Fibroblast of lung (primary cell): ENCODE data around the gene TBC1D12. TPM values are rescaled to one million over a fixed set of nuclear protein-coding genes. Genes with fewer than 3 reads are reported as not detected.

Experiments used
- DNase-seq, 2 donors: peaks; one replicate each; pipeline versions ENCODE4 v3.0.0 to v3.0.0-alpha.2; 2010; ENCODE audit warnings: low read depth in 2 of 2
- H2AFZ ChIP-seq: 2 replicates; pipeline ENCODE4 v1.5.1; 2012; ENCODE audit warnings: low read length, control low read depth, inconsistent platforms
- H3K27ac ChIP-seq: 2 replicates; pipeline ENCODE4 v1.5.1; 2011; ENCODE audit warnings: low read length, control low read depth; ENCODE audit not compliant: insufficient read depth
- H3K27me3 ChIP-seq: 2 replicates; pipeline ENCODE4 v1.5.1; 2011; ENCODE audit warnings: mild to moderate bottlenecking, low read length; ENCODE audit not compliant: control insufficient read depth, insufficient read depth
- H3K36me3 ChIP-seq: 2 replicates; pipeline ENCODE4 v1.5.1; 2011; ENCODE audit warnings: low read length; ENCODE audit not compliant: control insufficient read depth, insufficient read depth
- H3K4me1 ChIP-seq: 2 replicates; pipeline ENCODE4 v1.5.1; 2011; ENCODE audit warnings: low read length; ENCODE audit not compliant: control insufficient read depth, insufficient read depth; ENCODE audit errors: extremely low read depth
- H3K4me2 ChIP-seq: 2 replicates; pipeline ENCODE4 v1.5.1; 2011; ENCODE audit warnings: low read length, control low read depth; ENCODE audit not compliant: insufficient read depth; ENCODE audit errors: extremely low read depth
- H3K4me3 ChIP-seq, 4 experiments: fragments of 200-600 bp in 1 of 4; sonication (generic) in 1 of 4; replicated peaks in 1 of 4; 2 replicates each; pipeline ENCODE4 v1.5.1; 2011 to 2016; ENCODE audit warnings: low read length in 4 of 4, low read depth in 3 of 4, mild to moderate bottlenecking in 3 of 4, control low read depth in 2 of 4, inconsistent platforms in 1 of 4, mixed read lengths in 1 of 4; ENCODE audit not compliant: insufficient read depth in 1 of 4; ENCODE audit errors: control extremely low read depth in 1 of 4
- H3K79me2 ChIP-seq: 2 replicates; pipeline ENCODE4 v1.5.1; 2012; ENCODE audit warnings: mild to moderate bottlenecking, low read length, inconsistent platforms; ENCODE audit not compliant: control insufficient read depth, insufficient read depth
- H3K9ac ChIP-seq: 2 replicates; pipeline ENCODE4 v1.5.1; 2011; ENCODE audit warnings: mild to moderate bottlenecking, low read length, control low read depth; ENCODE audit not compliant: insufficient read depth
- H3K9me3 ChIP-seq: 2 replicates; pipeline ENCODE4 v1.5.1; 2012; ENCODE audit warnings: low read depth, low read length; ENCODE audit not compliant: control insufficient read depth, insufficient read depth
- H4K20me1 ChIP-seq: 2 replicates; pipeline ENCODE4 v1.5.1; 2011; ENCODE audit warnings: low read length; ENCODE audit not compliant: control insufficient read depth, insufficient read depth; ENCODE audit errors: extremely low read depth
- CTCF ChIP-seq, 2 donors: IDR thresholded peaks in 1 of 2; conservative IDR thresholded peaks in 1 of 2; 1 replicate in 1 of 2; 2 replicates in 1 of 2; pipeline ENCODE4 v1.5.1; 2011 to 2012; ENCODE audit warnings: low read length in 2 of 2, control low read depth in 1 of 2, inconsistent platforms in 1 of 2, low read depth in 1 of 2, mild to moderate bottlenecking in 1 of 2
- EZH2 ChIP-seq: IDR thresholded peaks from 2 replicates; pipeline ENCODE4 v1.5.1; 2012; ENCODE audit warnings: low read length, control low read depth, mild to moderate bottlenecking; ENCODE audit errors: missing control alignments
- polyA plus RNA-seq, 2 donors: library from polyadenylated mRNA; depleted of rRNA in 1 of 2; stranded (reverse) in 1 of 2; unstranded in 1 of 2; fragments of >200 nt; gene quantifications; 2 replicates each; pipeline ENCODE4 v1.2.1, GENCODE V29; 2011 to 2012; ENCODE audit warnings: missing spikeins in 1 of 2
- total RNA-seq: library from RNA; depleted of rRNA; stranded (reverse); fragments of >200 nt; gene quantifications from 2 replicates; pipeline ENCODE4 v1.2.1, GENCODE V29; 2014

Gene TBC1D12
- total and polyA plus RNA-seq, 2 donors (not counting 1 experiment from before 2014, with no cell fraction given) = 7.8 to 13.9 TPM

GRCh38 chr10:94428766-94429707 is 26.7 kb downstream of the TBC1D12 start:
- Histone ChIP-seq H3K9ac (no peak overlapping the region), H4K20me1 (no peaks in the 10 kb centered on the region), H2AFZ (no peak overlapping the region), H3K27ac (no peak overlapping the region), H3K9me3 (no peaks in the 10 kb centered on the region), H3K27me3 (no peaks in the 10 kb centered on the region), H3K4me2 (no peak overlapping the region), H3K79me2 (peaks cover 4% of the 10 kb centered on the region), H3K36me3 (no peaks in the 10 kb centered on the region), H3K4me3 (no peak overlapping the region), H3K4me1 (peaks cover 2% of the 10 kb centered on the region)
- peak; percentile 25 to 90 for DNase-seq
- TF ChIP-seq EZH2 (no peak), CTCF (conservative IDR thresholded peaks at IDR 0.05 in 1 of 2, IDR thresholded peaks at IDR 0.05 in 1 of 2; ENCODE audit: low read depth in 1 of 2, low read length in 2 of 2) (no peak)

- Histone ChIP-seq H3K4me3 (no peak overlapping the region), H3K27me3 (no peaks in the 10 kb centered on the region), H4K20me1 (no peaks in the 10 kb centered on the region), H3K9me3 (no peaks in the 10 kb centered on the region), H3K27ac (no peak overlapping the region), H2AFZ (no peak overlapping the region), H3K79me2 (peaks cover 2% of the 10 kb centered on the region), H3K9ac (no peak overlapping the region), H3K4me2 (no peak overlapping the region), H3K4me1 (peaks cover 2% of the 10 kb centered on the region), H3K36me3 (no peaks in the 10 kb centered on the region)
- TF ChIP-seq EZH2 = no peak
- TF ChIP-seq CTCF (conservative IDR thresholded peaks at IDR 0.05 in 1 of 2, IDR thresholded peaks at IDR 0.05 in 1 of 2; ENCODE audit: low read depth in 1 of 2, low read length in 2 of 2) = no peak
- peak in 1 of 2 donors; percentile 30 for DNase-seq
Measured at GRCh38 chr10:94430701-94431100, 28.4 kb downstream of the TBC1D12 start.

- H3K27ac ChIP-seq = no peak overlapping the region
- H3K79me2 ChIP-seq = peaks cover 2% of the 10 kb centered on the region
- no peak for DNase-seq
- peaks cover 2% of the 10 kb centered on the region for H3K4me1 ChIP-seq
- no peak overlapping the region for H3K4me2 ChIP-seq
- no peak overlapping the region for H3K4me3 ChIP-seq
- H3K27me3 ChIP-seq = no peaks in the 10 kb centered on the region
- no peaks in the 10 kb centered on the region for H3K36me3 ChIP-seq
- no peak overlapping the region for H3K9ac ChIP-seq
- no peaks in the 10 kb centered on the region for H4K20me1 ChIP-seq
- TF ChIP-seq CTCF (conservative IDR thresholded peaks at IDR 0.05 in 1 of 2, IDR thresholded peaks at IDR 0.05 in 1 of 2; ENCODE audit: low read depth in 1 of 2, low read length in 2 of 2) = no peak
- no peak for TF ChIP-seq EZH2
- H3K9me3 ChIP-seq = no peaks in the 10 kb centered on the region
- H2AFZ ChIP-seq = no peak overlapping the region
Measured at GRCh38 chr10:94432443-94432842, 30.1 kb downstream of the TBC1D12 start.
